ENCODE data around the gene TEP1. TPM values are rescaled to one million over a fixed set of nuclear protein-coding genes. Genes with fewer than 3 reads are reported as not detected.
"Not testable (repeated sequence)": the region's sequence is repeated elsewhere in the genome, so short reads cannot be mapped to it uniquely, and the experiment has no call there.

The TEP1 gene
- total and polyA plus RNA-seq, 7 experiments from 2014 or later: 0.74 to 56.0 (median 38.9) TPM

DNA sequence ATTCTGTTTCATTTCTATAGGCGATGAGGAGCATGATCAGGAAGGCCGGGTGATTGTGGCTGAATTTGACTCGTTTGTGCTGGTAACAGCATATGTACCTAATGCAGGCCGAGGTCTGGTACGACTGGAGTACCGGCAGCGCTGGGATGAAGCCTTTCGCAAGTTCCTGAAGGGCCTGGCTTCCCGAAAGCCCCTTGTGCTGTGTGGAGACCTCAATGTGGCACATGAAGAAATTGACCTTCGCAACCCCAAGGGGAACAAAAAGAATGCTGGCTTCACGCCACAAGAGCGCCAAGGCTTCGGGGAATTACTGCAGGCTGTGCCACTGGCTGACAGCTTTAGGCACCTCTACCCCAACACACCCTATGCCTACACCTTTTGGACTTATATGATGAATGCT lies 43.7 kb upstream of the TEP1 start:
- Histone ChIP-seq H3K27me3 (ENCODE audit: control insufficient read depth in 2 of 2, insufficient read depth in 2 of 2, low read length in 2 of 2) (no peaks in the 10 kb centered on the region), H3K9me3 (ENCODE audit: control insufficient read depth in 2 of 3, low read length in 3 of 3) (no peaks in the 10 kb centered on the region), H3K4me3 (ENCODE audit: low read length) (no peak overlapping the region), H3K27ac (ENCODE audit: low read depth, low read length) (peak overlapping the region; percentile 85), H3K4me1 (ENCODE audit: control insufficient read depth in 2 of 2, insufficient read depth in 2 of 2, low read length in 2 of 2) (peaks cover 23 to 29% of the 10 kb centered on the region in 2 donors), H3K36me3 (ENCODE audit: control insufficient read depth in 2 of 3, insufficient read depth in 3 of 3, low read length in 3 of 3) (peaks cover 24 to 45% (median 25%) of the 10 kb centered on the region in 3 experiments)
- ChIA-PET POLR2A (interaction anchor here (0.9 to 4.4 kb wide), 4 partner anchors 13 to 157 kb away, joined by 3 to 47 read pairs (median 14); partner anchors contain the start of genes PARP2 and PNP), CTCF (no interaction called here)
- Mint-ChIP-seq H3K27me3 (no peaks in the 10 kb centered on the region), H3K27ac (peak overlapping the region in 1 of 9 donors; percentile 54), H3K36me3 (peaks cover 6 to 26% (median 14%) of the 10 kb centered on the region in 5 donors), H3K4me1 (peaks cover 22 to 47% (median 34%) of the 10 kb centered on the region in 7 donors), H3K4me3 (peak overlapping the region in 2 of 10 donors; percentile 10 to 56), H3K9me3 (peaks cover 0 to 5% (median 0%) of the 10 kb centered on the region in 11 donors)
- intact Hi-C loops (cut with micrococcal nuclease): loop anchor here in 1 of 2 donors (10.0 kb wide), 1 partner anchor 998 kb away; the partner anchor contains the start of gene CHD8
- no peak for DNase-seq
- no peak for ATAC-seq

DNA sequence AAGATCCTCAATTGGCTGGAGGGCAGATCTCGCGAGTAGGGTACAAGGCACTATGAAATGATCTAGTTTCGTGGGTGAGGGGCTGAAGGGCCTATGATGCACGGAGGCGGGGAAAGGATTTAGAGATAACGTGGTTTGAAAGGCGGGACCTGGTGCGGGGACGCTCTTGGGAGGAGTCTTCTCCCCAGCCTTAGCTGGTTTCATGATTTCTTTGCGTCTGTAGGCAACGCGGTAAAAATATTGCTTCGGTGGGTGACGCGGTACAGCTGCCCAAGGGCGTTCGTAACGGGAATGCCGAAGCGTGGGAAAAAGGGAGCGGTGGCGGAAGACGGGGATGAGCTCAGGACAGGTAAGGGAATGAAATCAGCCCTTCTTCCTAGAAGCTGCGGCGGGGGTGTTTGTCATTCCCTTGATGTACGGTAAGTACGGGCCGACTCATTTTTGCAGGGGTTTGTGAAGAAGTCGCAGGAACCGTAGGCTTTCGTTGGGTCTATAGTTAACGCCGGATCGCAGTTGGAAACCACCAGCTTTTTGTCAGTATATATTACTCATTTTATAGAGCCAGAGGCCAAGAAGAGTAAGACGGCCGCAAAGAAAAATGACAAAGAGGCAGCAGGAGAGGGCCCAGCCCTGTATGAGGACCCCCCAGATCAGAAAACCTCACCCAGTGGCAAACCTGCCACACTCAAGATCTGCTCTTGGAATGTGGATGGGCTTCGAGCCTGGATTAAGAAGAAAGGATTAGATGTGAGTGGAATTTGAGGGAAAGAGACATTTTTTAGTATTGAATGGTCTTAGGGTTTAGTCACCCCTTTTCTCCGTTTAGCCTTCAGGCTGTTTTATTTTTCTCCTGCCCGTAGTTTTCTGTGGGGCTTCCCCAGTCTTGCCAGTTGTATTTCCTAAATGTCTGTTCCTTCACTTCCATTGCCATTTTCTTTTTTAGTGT lies 42.3 kb upstream of the TEP1 start:
- H3K9me3 ChIP-seq (ENCODE audit: control insufficient read depth in 2 of 3, low read length in 3 of 3): no peaks in the 10 kb centered on the region
- no peaks in the 10 kb centered on the region for H3K27me3 Mint-ChIP-seq
- peak overlapping the region; percentile 85 for H3K27ac ChIP-seq (ENCODE audit: low read depth, low read length)
- H3K4me3 ChIP-seq (ENCODE audit: low read length): peak overlapping the region; percentile 80
- CTCF ChIA-PET: interaction anchor here (0.9 to 1.5 kb wide), 4 partner anchors 14 to 226 kb away, joined by 3 to 6 read pairs (median 3); no protein-coding TSS in a partner anchor
- POLR2A ChIA-PET: interaction anchor here (0.5 to 4.4 kb wide), 28 partner anchors 8 to 227 kb away, joined by 3 to 47 read pairs (median 5); partner anchors contain the start of genes PARP2, PNP and TEP1
- peaks cover 0 to 1% (median 0%) of the 10 kb centered on the region in 11 donors for H3K9me3 Mint-ChIP-seq
- intact Hi-C loops (cut with micrococcal nuclease): loop anchor here (1.0 to 10.0 kb wide), 15 partner anchors 14 to 999 kb away; partner anchors contain the start of genes PARP2 (in 2 of the 2), CCNB1IP1 (in 1 of the 2), CHD8 (in 1 of the 2) and PNP (in 1 of the 2)
- peaks cover 15 to 39% (median 28%) of the 10 kb centered on the region in 7 donors for H3K4me1 Mint-ChIP-seq
- peaks cover 20 to 27% of the 10 kb centered on the region in 2 donors for H3K4me1 ChIP-seq (ENCODE audit: control insufficient read depth in 2 of 2, insufficient read depth in 2 of 2, low read length in 2 of 2)
- H3K36me3 ChIP-seq (ENCODE audit: control insufficient read depth in 2 of 3, insufficient read depth in 3 of 3, low read length in 3 of 3): peaks cover 24 to 56% (median 25%) of the 10 kb centered on the region in 3 experiments
- H3K27ac Mint-ChIP-seq: no peak overlapping the region
- DNase-seq (peak in 1 of 9 donors; percentile 91), ATAC-seq (peak; percentile 78)
- no peaks in the 10 kb centered on the region for H3K27me3 ChIP-seq (ENCODE audit: control insufficient read depth in 2 of 2, insufficient read depth in 2 of 2, low read length in 2 of 2)
- peaks cover 6 to 31% (median 18%) of the 10 kb centered on the region in 5 donors for H3K36me3 Mint-ChIP-seq
- H3K4me3 Mint-ChIP-seq: no peak overlapping the region

DNA sequence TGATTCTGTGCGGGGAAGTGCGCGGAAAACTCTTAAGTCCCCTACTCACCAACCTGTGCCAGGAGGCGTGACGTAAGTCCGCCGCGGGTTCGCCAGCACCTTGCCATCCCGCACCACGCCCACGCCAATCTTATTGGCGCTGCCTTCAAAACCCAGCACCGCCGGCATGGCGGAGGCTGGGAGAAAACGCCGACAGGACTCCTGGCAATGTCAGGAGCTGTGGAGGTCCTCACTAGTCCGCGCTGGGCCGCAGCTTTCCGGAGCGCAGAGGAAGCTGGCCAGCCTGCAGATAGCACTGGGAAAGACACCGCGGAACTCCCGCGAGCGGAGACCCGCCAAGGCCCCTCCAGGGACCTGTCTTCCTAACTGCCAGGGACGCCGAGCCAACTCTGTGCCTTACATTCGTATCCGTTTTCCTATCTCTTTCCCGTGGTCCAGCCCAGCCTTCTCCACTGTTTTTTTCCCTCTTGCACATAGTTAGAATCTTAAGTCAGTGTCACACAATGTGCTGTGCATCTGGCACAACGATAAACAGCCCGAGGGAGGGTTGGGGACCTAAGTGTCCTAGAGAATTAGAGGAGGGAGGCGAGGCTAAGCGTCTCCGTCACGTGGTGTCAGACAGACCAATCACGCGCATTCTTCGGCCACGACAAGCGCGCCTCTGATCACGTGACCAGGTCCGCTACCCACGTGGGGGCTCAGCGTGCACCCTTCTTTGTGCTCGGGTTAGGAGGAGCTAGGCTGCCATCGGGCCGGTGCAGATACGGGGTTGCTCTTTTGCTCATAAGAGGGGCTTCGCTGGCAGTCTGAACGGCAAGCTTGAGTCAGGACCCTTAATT lies 41.4 kb upstream of the TEP1 start, which contains the start of the genes APEX1 and OSGEP:
APEX1 (plus strand) TSS at position 711 of the 839 bp plus-strand sequence. CDS start 420 bp downstream, outside the sequence.
OSGEP (minus strand) TSS at position 297 of the 839 bp plus-strand sequence; CDS start at position 168, 129 bp downstream.
- Mint-ChIP-seq H3K4me3 (peak within 1 kb of the TSS in 6 of 10 donors; percentile 7 to 43 (median 30)), H3K4me1 (peaks cover 12 to 30% (median 19%) of the 10 kb centered on the region in 7 donors), H3K27me3 (no peaks in the 10 kb centered on the region), H3K36me3 (peaks cover 0 to 31% (median 19%) of the 10 kb centered on the region in 5 donors), H3K9me3 (peaks cover 0 to 1% (median 0%) of the 10 kb centered on the region in 11 donors), H3K27ac (no peak within 1 kb of the TSS)
- Histone ChIP-seq H3K27ac (ENCODE audit: low read depth, low read length) (peak within 1 kb of the TSS; percentile 85), H3K4me1 (ENCODE audit: control insufficient read depth in 2 of 2, insufficient read depth in 2 of 2, low read length in 2 of 2) (peaks cover 13 to 18% of the 10 kb centered on the region in 2 donors), H3K9me3 (ENCODE audit: control insufficient read depth in 2 of 3, low read length in 3 of 3) (no peaks in the 10 kb centered on the region), H3K27me3 (ENCODE audit: control insufficient read depth in 2 of 2, insufficient read depth in 2 of 2, low read length in 2 of 2) (no peaks in the 10 kb centered on the region), H3K36me3 (ENCODE audit: control insufficient read depth in 2 of 3, insufficient read depth in 3 of 3, low read length in 3 of 3) (peaks cover 25 to 60% (median 28%) of the 10 kb centered on the region in 3 experiments), H3K4me3 (ENCODE audit: low read length) (peak within 1 kb of the TSS; percentile 80)
- ATAC-seq: peak; percentile 88
- intact Hi-C loops (cut with micrococcal nuclease): loop anchor here (1.0 to 10.0 kb wide), 18 partner anchors 13 to 1000 kb away; partner anchors contain the start of genes PARP2 (in 2 of the 2), CCNB1IP1 (in 1 of the 2), CHD8 (in 1 of the 2) and HNRNPC (in 1 of the 2)
- CTCF ChIA-PET: interaction anchor here (0.9 to 1.5 kb wide), 4 partner anchors 39 to 227 kb away, joined by 3 to 6 read pairs (median 3); no protein-coding TSS in a partner anchor
- peak; percentile 86 to 99 (median 98) for DNase-seq
- POLR2A ChIA-PET: interaction anchor here (0.5 to 4.4 kb wide), 28 partner anchors 9 to 228 kb away, joined by 3 to 47 read pairs (median 5); partner anchors contain the start of genes PARP2, PNP and TEP1

- not testable (repeated sequence) for H3K9me3 ChIP-seq (ENCODE audit: control insufficient read depth in 2 of 3, low read length in 3 of 3); DNase-seq; ATAC-seq; H3K27me3 ChIP-seq (ENCODE audit: control insufficient read depth in 2 of 2, insufficient read depth in 2 of 2, low read length in 2 of 2); H3K4me3 ChIP-seq (ENCODE audit: low read length); H3K27me3 Mint-ChIP-seq; H3K9me3 Mint-ChIP-seq
- H3K27ac ChIP-seq (ENCODE audit: low read depth, low read length): peak overlapping the region; percentile 85
- ChIA-PET POLR2A (interaction anchor here (1.0 to 4.4 kb wide), 6 partner anchors 9 to 39 kb away, joined by 3 to 47 read pairs (median 3); partner anchors contain the start of gene PNP), CTCF (interaction anchor here (0.8 to 1.3 kb wide), 2 partner anchors 37 to 125 kb away, joined by 5 read pairs; no protein-coding TSS in a partner anchor)
- H3K36me3 ChIP-seq (ENCODE audit: control insufficient read depth in 2 of 3, insufficient read depth in 3 of 3, low read length in 3 of 3): peaks cover 21 to 60% (median 23%) of the 10 kb centered on the region in 3 experiments
- intact Hi-C loops (cut with micrococcal nuclease): loop anchor here in 1 of 2 donors (10.0 kb wide), 1 partner anchor 1002 kb away; the partner anchor contains the start of gene CHD8
- peaks cover 11 to 17% of the 10 kb centered on the region in 2 donors for H3K4me1 ChIP-seq (ENCODE audit: control insufficient read depth in 2 of 2, insufficient read depth in 2 of 2, low read length in 2 of 2)
- peak overlapping the region; percentile 13 to 60 (median 40) for H3K4me3 Mint-ChIP-seq
- peak overlapping the region in 7 of 9 donors; percentile 13 to 80 (median 60) for H3K27ac Mint-ChIP-seq
- H3K4me1 Mint-ChIP-seq: peaks cover 4 to 20% (median 11%) of the 10 kb centered on the region in 7 donors
- H3K36me3 Mint-ChIP-seq: peaks cover 8 to 35% (median 24%) of the 10 kb centered on the region in 5 donors
Measured at GRCh38 chr14:20452831-20453230, 39.5 kb upstream of the TEP1 start.

DNA sequence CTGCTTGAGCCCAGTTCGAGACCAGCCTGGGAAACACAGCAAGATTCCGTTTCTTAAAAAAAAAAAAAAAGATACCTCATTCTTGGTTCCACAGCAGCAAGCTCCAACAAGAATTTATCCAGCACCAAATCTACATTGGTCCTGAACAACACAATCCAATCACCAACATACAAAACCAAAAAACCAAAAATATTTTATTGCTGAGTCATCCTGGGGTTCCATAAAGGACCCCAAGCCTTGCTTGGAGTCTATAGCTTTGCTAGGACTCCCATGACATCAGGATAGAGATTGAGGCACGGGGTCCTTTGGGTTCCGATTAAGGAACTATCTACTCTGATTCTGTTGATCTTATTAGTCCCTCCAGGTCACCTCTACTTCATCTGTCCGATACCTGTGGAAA lies 33.6 kb upstream of the TEP1 start:
- peaks cover 15 to 46% (median 27%) of the 10 kb centered on the region in 5 donors for H3K36me3 Mint-ChIP-seq
- H3K36me3 ChIP-seq (ENCODE audit: control insufficient read depth in 2 of 3, insufficient read depth in 3 of 3, low read length in 3 of 3): peaks cover 18 to 65% (median 23%) of the 10 kb centered on the region in 3 experiments
- no peaks in the 10 kb centered on the region for H3K27me3 Mint-ChIP-seq
- H3K4me3 ChIP-seq (ENCODE audit: low read length): no peak overlapping the region
- no peaks in the 10 kb centered on the region for H3K4me1 ChIP-seq (ENCODE audit: control insufficient read depth in 2 of 2, insufficient read depth in 2 of 2, low read length in 2 of 2)
- peak overlapping the region in 2 of 9 donors; percentile 5 to 6 for H3K27ac Mint-ChIP-seq
- H3K4me1 Mint-ChIP-seq: peaks cover 2 to 14% (median 4%) of the 10 kb centered on the region in 7 donors
- CTCF ChIA-PET: interaction anchor here (0.5 to 0.6 kb wide), 2 partner anchors 60 to 185 kb away, joined by 3 to 4 read pairs; no protein-coding TSS in a partner anchor
- no peak overlapping the region for H3K4me3 Mint-ChIP-seq
- POLR2A ChIA-PET: interaction anchor here (0.6 kb wide), 1 partner anchor 119 kb away, joined by 4 read pairs; no protein-coding TSS in a partner anchor
- no peaks in the 10 kb centered on the region for H3K9me3 ChIP-seq (ENCODE audit: control insufficient read depth in 2 of 3, low read length in 3 of 3)
- ATAC-seq (no peak), DNase-seq (no peak)
- H3K9me3 Mint-ChIP-seq: peaks cover 0 to 4% (median 0%) of the 10 kb centered on the region in 11 donors
- intact Hi-C loops (cut with micrococcal nuclease): no loop called here
- H3K27me3 ChIP-seq (ENCODE audit: control insufficient read depth in 2 of 2, insufficient read depth in 2 of 2, low read length in 2 of 2): no peaks in the 10 kb centered on the region
- no peak overlapping the region for H3K27ac ChIP-seq (ENCODE audit: low read depth, low read length)
